Fibroblast of the aortic adventitia (primary cell): Measurements from ENCODE around the gene STC2. TPM values are rescaled to one million over a fixed set of nuclear protein-coding genes. Genes with fewer than 3 reads are reported as not detected.

Source experiments
- DNase-seq: peaks from one replicate; pipeline ENCODE4 v3.0.0-alpha.2; 2010; ENCODE audit warnings: low read depth
- H3K4me3 ChIP-seq: 2 replicates; pipeline ENCODE4 v1.5.1; 2011; ENCODE audit warnings: low read depth, mild to moderate bottlenecking, control low read depth, low read length, moderate library complexity
- total RNA-seq: library from RNA; depleted of rRNA; stranded (reverse); fragments of >200 nt; gene quantifications from 2 replicates; pipeline ENCODE4 v1.2.3, GENCODE V29; 2012; ENCODE audit warnings: low replicate concordance
- TF ChIP-seq, protein P1 (sequence below): IDR thresholded peaks from 2 replicates; pipeline ENCODE4 v1.5.1; 2011; ENCODE audit warnings: mild to moderate bottlenecking, low read length, control low read depth, inconsistent platforms; ENCODE audit not compliant: insufficient read depth

Gene STC2
- total RNA-seq, 1 donor = 400 TPM

DNA sequence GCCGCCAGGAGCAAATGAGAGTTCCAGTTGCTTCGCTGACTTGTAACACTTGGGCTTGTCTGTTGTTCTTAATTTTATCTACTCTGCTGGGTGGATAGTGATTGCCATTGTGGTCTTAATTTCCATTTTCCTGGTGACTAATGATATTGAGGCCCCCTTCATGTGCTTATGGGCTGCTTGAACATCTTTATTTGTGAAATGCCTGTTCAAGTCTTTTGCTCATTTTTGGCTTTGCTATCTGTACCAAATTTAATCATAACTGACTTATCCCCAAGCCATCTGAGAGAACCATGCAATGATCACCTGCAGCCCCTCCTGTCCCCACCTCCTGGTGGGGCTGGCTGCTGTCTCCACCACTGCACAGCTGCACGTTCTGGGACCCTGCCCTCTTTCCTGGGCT is 20.5 kb downstream of the STC2 start:
- H3K4me3 ChIP-seq = no peak overlapping the region
- TF ChIP-seq, protein P1, sequence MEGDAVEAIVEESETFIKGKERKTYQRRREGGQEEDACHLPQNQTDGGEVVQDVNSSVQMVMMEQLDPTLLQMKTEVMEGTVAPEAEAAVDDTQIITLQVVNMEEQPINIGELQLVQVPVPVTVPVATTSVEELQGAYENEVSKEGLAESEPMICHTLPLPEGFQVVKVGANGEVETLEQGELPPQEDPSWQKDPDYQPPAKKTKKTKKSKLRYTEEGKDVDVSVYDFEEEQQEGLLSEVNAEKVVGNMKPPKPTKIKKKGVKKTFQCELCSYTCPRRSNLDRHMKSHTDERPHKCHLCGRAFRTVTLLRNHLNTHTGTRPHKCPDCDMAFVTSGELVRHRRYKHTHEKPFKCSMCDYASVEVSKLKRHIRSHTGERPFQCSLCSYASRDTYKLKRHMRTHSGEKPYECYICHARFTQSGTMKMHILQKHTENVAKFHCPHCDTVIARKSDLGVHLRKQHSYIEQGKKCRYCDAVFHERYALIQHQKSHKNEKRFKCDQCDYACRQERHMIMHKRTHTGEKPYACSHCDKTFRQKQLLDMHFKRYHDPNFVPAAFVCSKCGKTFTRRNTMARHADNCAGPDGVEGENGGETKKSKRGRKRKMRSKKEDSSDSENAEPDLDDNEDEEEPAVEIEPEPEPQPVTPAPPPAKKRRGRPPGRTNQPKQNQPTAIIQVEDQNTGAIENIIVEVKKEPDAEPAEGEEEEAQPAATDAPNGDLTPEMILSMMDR = no peak
- no peak for DNase-seq

DNA sequence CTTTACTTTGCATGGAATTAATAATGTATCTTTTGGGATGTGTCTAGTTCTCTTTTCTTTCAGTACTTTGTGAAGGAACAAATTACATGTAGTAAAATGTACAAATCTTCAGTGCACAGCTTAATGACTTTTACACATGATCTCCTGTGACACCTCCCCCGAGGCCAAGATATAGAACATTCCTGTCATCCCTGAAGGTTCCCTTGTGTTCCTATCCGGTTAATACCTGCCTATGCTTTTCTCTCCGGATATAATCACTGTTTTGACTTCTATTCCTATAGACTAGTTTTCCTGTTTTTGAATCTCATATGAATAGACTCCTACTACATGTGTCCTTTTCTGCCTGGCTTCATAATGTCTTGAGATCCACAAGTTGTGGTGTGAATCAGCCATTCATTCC is 21.5 kb downstream of the STC2 start:
- H3K4me3 ChIP-seq = no peak overlapping the region
- no peak for DNase-seq
- TF ChIP-seq, protein P1 = no peak

DNA sequence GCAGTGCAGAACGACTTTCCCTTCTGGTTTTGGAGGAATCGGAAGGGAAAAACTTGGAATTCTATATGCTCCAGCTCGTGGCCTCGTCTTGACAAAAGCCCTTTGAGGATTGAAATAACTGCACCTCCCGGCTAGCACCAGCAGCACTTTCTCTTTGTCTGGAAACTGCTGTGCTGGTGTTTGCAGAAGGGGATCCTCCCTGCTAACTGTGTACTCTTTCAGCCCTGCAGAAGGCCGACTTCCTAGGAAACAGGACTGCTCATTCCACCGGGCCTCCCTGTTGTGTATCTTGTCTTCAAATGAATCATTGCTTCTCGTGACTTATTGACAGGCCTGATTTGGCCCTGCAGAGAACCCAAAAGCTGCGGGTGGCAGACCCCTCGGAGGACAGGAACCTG is 23.6 kb downstream of the STC2 start:
- TF ChIP-seq, protein P1 = no peak
- DNase-seq = no peak
- H3K4me3 ChIP-seq = no peak overlapping the region

DNA sequence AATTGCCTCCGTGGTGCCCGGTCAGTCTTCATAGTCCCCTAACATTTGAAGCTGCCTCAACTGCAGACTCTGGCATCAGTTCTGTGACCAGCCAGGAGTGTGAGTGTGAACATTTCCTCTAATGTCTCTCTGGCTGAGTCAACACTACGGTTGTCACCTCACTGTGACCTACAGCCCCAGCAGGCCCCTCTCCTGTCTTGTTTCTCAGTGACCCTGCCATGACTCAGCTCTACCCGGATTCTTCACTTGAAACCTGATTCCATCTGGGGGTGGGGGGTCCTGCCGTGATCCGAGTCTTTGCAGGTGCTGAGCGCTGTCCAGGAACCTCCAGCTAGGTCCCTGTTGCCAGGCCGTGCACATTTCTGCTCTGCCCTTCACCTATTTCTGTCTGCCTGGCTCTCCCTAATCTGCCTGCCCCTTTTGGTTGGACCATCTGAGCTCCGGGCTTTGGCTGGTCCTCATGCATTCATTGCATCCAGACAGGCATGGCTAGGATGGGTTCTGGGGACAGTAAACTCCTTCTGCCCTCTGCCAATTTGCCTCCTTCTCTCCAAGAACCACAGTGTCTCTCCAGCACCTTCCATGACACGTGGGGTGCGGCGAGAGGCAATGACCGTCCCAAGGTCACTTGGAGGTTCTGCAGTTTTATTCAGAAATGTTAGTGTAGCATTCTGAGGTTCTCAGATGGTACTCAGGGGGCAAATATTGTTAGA is 24.2 kb downstream of the STC2 start:
- DNase-seq = no peak
- TF ChIP-seq, protein P1 = no peak
- H3K4me3 ChIP-seq = no peak overlapping the region

DNA sequence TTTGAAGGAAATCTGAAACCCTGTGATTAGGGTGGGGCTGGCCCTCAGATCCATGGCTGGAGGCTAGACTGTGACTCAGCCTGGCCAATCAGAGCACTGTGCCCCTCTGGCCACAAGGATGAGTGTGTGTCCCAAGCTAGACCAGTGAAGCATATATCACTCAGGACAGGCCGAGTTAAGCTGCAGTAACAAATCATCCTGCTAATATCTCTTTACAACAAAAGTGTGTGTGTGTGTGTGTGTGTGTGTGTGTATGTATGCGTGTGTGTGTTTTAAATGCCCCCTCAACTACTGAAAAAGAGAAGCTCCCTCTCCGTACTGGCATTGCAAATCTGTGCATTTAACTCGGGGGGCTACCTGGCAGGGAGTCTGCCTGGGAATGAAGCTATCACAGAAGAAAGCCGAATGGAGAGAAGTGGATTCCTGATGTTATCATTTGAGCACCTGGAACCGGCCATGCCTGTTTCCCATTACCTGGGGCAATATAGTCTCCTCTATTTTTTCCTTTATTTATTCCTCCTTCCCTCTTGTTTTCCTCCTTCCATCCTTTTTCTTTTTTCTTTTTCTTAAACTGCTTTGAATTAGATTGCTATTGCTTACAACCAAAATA is 25.6 kb downstream of the STC2 start:
- DNase-seq = peak; percentile 67
- TF ChIP-seq, protein P1 = peak; percentile 2
- H3K4me3 ChIP-seq = no peak overlapping the region

DNA sequence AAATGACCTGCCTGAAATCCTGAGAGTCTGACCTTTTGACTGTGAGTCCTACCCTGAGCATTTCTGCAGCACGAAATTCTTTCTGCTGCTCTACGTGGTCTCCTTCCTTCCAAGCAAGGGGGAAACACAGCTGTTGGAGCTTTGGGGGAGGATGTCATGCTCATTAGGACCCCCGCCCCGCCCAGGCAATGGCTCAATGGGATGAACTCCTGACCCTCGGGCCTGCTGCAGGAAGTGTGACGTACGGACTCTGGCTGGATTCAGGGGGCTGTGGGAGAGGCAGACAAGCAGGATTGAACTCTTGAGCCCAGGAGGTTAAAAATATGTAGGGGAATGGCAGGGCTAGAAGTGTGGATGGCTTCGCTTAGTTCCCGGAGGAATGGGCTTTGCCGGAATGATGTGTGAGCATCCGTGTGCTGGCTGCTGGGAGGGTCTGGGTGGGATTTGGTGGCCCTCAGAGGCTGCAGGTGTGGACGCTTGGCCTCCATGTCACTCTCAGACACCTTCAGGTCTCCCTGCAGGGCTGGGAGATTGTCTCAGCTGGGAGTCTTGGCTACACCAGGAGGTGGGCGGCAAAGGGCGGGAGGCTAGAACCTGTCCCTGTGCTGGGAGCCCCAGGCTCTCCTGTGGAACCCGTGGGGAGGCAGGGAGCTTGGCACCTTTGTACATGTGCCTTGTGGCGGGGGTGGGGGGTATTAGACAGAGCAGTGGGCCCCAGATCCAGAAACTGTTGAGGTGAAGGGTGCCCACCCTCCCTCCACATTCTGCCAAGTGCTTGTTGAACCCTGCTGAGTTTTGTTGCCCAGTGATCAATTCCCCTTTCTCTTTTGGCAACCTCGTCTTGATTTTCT is 26.3 kb downstream of the STC2 start:
- no peak overlapping the region for H3K4me3 ChIP-seq
- no peak for DNase-seq

More for the DNA sequence above, 26.3 kb downstream of the STC2 start:
- TF ChIP-seq, protein P1 = no peak
